IPS-18c (cell line): ENCODE measurements around the gene B4GALNT1.
"Not testable (repeated sequence)": the region's sequence is repeated elsewhere in the genome, so short reads cannot be mapped to it uniquely, and the experiment has no call there.

Experiments used
- H3K4me3 ChIP-seq: 2 replicates; pipeline ENCODE4 v1.7.0; 2013; ENCODE audit warnings: low read depth, mild to moderate bottlenecking, low read length, moderate library complexity; ENCODE audit not compliant: insufficient read depth
- H3K9me3 ChIP-seq: one replicate; pipeline ENCODE4 v1.6.1; 2013; ENCODE audit warnings: mild to moderate bottlenecking, low read length, moderate library complexity; ENCODE audit not compliant: control insufficient read depth, insufficient read depth

The B4GALNT1 gene

GRCh38 chr12:57625261-57626032, 7.6 kb downstream of the B4GALNT1 start:
- peaks cover 2% of the 10 kb centered on the region for H3K9me3 ChIP-seq

GRCh38 chr12:57624441-57625220, 8.4 kb downstream of the B4GALNT1 start:
- peaks cover 2% of the 10 kb centered on the region for H3K9me3 ChIP-seq
- no peak overlapping the region for H3K4me3 ChIP-seq

More at GRCh38 chr12:57625261-57626032, 7.6 kb downstream of the B4GALNT1 start:
- H3K4me3 ChIP-seq: no peak overlapping the region

GRCh38 chr12:57623811-57624390, 9.1 kb downstream of the B4GALNT1 start:
- peaks cover 2% of the 10 kb centered on the region for H3K9me3 ChIP-seq

GRCh38 chr12:57623385-57623784, 9.6 kb downstream of the B4GALNT1 start:
- Histone ChIP-seq H3K9me3 (peaks cover 2% of the 10 kb centered on the region), H3K4me3 (no peak overlapping the region)

More at GRCh38 chr12:57623811-57624390, 9.1 kb downstream of the B4GALNT1 start:
- H3K4me3 ChIP-seq: no peak overlapping the region

GRCh38 chr12:57622293-57623245, 10.4 kb downstream of the B4GALNT1 start:
- Histone ChIP-seq H3K4me3 (no peak overlapping the region), H3K9me3 (peaks cover 2% of the 10 kb centered on the region)

GRCh38 chr12:57621497-57622292, 11.3 kb downstream of the B4GALNT1 start:
- peak overlapping the region; percentile 57 for H3K4me3 ChIP-seq
- no peaks in the 10 kb centered on the region for H3K9me3 ChIP-seq

- peak overlapping the region; percentile 57; the same call in 1 of the 2 replicates for H3K4me3 ChIP-seq
- no peaks in the 10 kb centered on the region for H3K9me3 ChIP-seq
Observed at GRCh38 chr12:57620936-57621496, 12.0 kb downstream of the B4GALNT1 start.

GRCh38 chr12:57620245-57620935, 12.6 kb downstream of the B4GALNT1 start:
- H3K4me3 ChIP-seq: no peak overlapping the region
- no peaks in the 10 kb centered on the region for H3K9me3 ChIP-seq

- H3K9me3 ChIP-seq: no peaks in the 10 kb centered on the region
- H3K4me3 ChIP-seq: peak overlapping the region; percentile 28; the same call in 1 of the 2 replicates
Observed at GRCh38 chr12:57619434-57620244, 13.4 kb downstream of the B4GALNT1 start.

GRCh38 chr12:57618966-57619433, 14.0 kb downstream of the B4GALNT1 start:
- H3K9me3 ChIP-seq: no peaks in the 10 kb centered on the region
- peak overlapping the region; percentile 28; the same call in 1 of the 2 replicates for H3K4me3 ChIP-seq

- not testable (repeated sequence) for H3K9me3 ChIP-seq, H3K4me3 ChIP-seq
Observed at GRCh38 chr12:57618431-57618830, 14.6 kb downstream of the B4GALNT1 start.

- Histone ChIP-seq H3K9me3 (no peaks in the 10 kb centered on the region), H3K4me3 (no peak overlapping the region)
Observed at GRCh38 chr12:57617942-57618341, 15.1 kb downstream of the B4GALNT1 start.

- no peak overlapping the region for H3K4me3 ChIP-seq
- H3K9me3 ChIP-seq: no peaks in the 10 kb centered on the region
Observed at GRCh38 chr12:57616383-57617101, 16.5 kb downstream of the B4GALNT1 start.

GRCh38 chr12:57615637-57616036, 17.4 kb downstream of the B4GALNT1 start:
- Histone ChIP-seq H3K4me3 (no peak overlapping the region), H3K9me3 (no peaks in the 10 kb centered on the region)
